Measurements from ENCODE around the gene AP3B1. TPM values are rescaled to one million over a fixed set of nuclear protein-coding genes. Genes with fewer than 3 reads are reported as not detected.

The AP3B1 gene
- total RNA-seq, 2 experiments from 2014 or later: 41.2 to 55.7 TPM

DNA sequence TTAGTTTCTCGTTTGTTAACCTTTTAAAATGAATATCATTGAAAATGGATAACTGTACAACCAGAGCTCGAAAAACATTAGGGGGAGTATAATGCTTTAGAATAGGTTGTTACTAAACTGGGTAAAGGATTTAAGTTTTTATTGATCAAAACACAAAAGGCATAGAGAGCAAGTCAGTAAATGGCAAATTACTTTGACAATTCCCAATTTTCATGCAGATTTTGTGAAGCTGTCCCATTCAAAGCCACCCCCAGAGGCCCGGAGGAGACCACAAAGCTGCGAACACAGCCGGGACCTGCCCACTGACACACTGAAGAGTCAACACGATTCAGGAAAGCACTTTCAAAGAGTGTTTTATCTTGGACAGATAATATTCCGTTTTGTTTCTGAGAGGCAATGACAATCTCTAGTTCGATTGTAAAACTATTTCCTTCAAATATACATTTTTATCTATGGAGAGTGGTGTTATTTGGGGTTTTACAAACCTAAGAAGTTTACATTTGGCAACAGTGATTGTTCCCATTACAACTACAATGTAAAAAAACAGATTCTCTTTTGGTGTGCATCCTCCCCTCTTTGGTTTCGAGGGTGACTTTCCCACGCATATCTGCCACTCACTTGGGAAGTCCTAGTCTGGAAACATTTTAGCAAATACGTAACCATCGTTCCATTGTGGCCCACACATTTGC lies 335.7 kb downstream of the AP3B1 start:
- Mint-ChIP-seq H3K4me1 (peaks cover 18% of the 10 kb centered on the region), H3K27ac (no peak overlapping the region), H3K27me3 (peaks cover 26% of the 10 kb centered on the region), H3K9me3 (ENCODE audit: low read depth) (no peaks in the 10 kb centered on the region), H3K4me3 (no peak overlapping the region), H3K36me3 (ENCODE audit: low read depth) (no peaks in the 10 kb centered on the region)
- POLR2A ChIA-PET: no interaction called here
- DNase-seq (no peak), ATAC-seq (no peak)
- intact Hi-C loops (cut with DNase I, micrococcal nuclease): loop anchor here in 1 of 2 experiments (5.0 kb wide), 1 partner anchor 321 kb away; the partner anchor contains the start of gene OTP
- CTCF ChIA-PET: no interaction called here

DNA sequence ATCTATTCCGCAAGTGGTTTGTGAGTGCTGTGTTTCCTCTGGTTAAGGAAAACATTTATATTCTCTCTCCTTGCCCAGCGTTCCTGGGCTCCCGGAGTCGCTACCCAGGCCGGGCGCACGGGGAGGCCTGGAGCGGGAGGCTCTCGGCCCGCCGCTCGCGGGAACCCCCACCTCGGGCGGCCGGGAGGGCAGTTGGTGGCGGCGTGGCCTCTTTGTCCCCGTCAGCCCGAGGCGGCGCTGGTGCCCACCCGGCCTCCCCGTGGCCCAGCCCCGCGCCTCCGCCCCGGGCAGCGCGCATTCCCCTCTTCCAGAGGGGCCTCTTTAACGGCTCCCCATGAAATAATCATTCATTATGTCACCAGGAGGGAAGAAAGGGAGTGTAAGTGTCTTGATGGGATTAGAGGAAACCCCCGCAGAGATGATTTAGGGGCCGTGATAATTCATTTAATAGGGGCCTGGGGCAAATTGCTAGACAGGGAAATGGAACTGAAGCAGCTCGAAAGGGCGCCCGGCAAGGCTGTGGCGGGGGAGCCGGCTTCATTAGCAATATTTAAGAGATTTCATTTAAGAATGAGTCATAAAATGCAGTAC lies 336.5 kb downstream of the AP3B1 start:
- POLR2A ChIA-PET: no interaction called here
- ATAC-seq (no peak), DNase-seq (no peak)
- H3K27ac Mint-ChIP-seq: no peak overlapping the region
- CTCF ChIA-PET: no interaction called here
- peaks cover 26% of the 10 kb centered on the region for H3K27me3 Mint-ChIP-seq
- no peak overlapping the region for H3K4me3 Mint-ChIP-seq
- H3K4me1 Mint-ChIP-seq: peaks cover 18% of the 10 kb centered on the region
- no peaks in the 10 kb centered on the region for H3K9me3 Mint-ChIP-seq (ENCODE audit: low read depth)
- no peaks in the 10 kb centered on the region for H3K36me3 Mint-ChIP-seq (ENCODE audit: low read depth)
- intact Hi-C loops (cut with DNase I, micrococcal nuclease): loop anchor here in 1 of 2 experiments (5.0 kb wide), 1 partner anchor 321 kb away; the partner anchor contains the start of gene OTP

DNA sequence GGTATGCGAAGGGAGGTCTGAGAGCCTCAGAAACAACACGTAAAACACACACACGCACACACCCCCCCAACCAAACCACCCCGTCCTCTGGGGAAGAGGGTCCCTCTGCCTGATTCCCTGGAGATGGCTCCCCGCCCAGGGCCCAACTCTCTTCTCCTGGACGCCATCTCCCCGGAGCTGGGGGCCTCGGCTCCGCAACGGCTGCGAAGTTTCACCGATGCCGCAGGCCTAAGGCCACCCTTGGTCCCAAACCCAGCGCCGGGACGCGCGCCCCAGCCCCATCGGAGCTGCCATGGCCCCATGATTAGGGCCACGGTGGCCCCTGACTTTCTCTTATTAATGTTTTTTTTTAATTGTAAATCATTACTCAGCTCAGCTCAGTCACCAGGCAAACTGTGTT lies 337.0 kb downstream of the AP3B1 start:
- peaks cover 18% of the 10 kb centered on the region for H3K4me1 Mint-ChIP-seq
- ATAC-seq: no peak
- DNase-seq: no peak
- no peak overlapping the region for H3K27ac Mint-ChIP-seq
- peaks cover 23% of the 10 kb centered on the region for H3K27me3 Mint-ChIP-seq
- CTCF ChIA-PET: no interaction called here
- no peaks in the 10 kb centered on the region for H3K36me3 Mint-ChIP-seq (ENCODE audit: low read depth)
- intact Hi-C loops (cut with DNase I, micrococcal nuclease): loop anchor here in 1 of 2 experiments (5.0 kb wide), 1 partner anchor 320 kb away; the partner anchor contains the start of gene OTP
- no peaks in the 10 kb centered on the region for H3K9me3 Mint-ChIP-seq (ENCODE audit: low read depth)
- no peak overlapping the region for H3K4me3 Mint-ChIP-seq
- POLR2A ChIA-PET: no interaction called here

DNA sequence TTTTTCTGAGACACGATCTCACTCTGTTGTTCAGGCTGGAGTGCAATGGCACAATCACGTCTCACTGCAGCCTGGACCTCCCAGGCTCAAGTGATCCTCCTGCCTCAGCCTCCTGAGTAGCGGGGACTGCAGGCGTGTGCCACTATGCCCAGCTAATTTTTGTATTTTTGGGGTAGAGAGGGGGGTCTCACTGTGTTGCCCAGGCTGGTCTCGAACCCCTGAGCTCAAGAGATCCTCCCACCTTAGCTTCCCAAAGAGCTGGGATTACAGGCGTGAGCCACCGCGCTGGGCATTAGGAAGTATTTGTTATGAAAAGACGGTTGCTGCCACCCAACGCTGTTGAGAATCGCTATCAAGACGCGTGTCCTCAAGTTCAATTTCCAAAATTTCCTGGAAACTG lies 337.4 kb downstream of the AP3B1 start:
- no peak for DNase-seq
- intact Hi-C loops (cut with DNase I, micrococcal nuclease): loop anchor here in 1 of 2 experiments (5.0 kb wide), 1 partner anchor 320 kb away; the partner anchor contains the start of gene OTP
- no peaks in the 10 kb centered on the region for H3K9me3 Mint-ChIP-seq (ENCODE audit: low read depth)
- no peak overlapping the region for H3K27ac Mint-ChIP-seq
- ChIA-PET CTCF (no interaction called here), POLR2A (no interaction called here)
- no peaks in the 10 kb centered on the region for H3K36me3 Mint-ChIP-seq (ENCODE audit: low read depth)
- peaks cover 18% of the 10 kb centered on the region for H3K4me1 Mint-ChIP-seq
- ATAC-seq: no peak
- H3K27me3 Mint-ChIP-seq: peaks cover 21% of the 10 kb centered on the region
- H3K4me3 Mint-ChIP-seq: no peak overlapping the region

DNA sequence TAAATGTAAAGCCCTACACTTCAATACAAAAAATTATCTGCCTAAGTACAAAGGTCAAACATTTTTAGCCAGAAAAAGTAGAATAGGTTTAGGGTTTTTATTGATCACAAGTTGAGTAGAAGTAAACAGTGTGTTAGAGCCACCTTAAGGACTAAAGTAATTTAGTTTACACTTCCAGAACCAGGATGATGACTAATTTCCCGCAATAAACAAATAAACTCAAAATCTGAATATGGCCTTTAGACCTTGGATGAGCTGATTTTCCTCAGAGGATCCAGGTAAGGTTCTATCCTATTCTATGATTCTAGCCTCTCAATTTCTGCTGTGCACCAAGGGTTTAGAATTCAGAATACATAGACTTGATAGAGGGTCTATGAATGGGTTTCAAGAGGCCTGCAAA lies 338.9 kb downstream of the AP3B1 start:
- Mint-ChIP-seq H3K4me1 (peaks cover 18% of the 10 kb centered on the region), H3K36me3 (ENCODE audit: low read depth) (no peaks in the 10 kb centered on the region), H3K4me3 (no peak overlapping the region), H3K27me3 (peaks cover 21% of the 10 kb centered on the region), H3K9me3 (ENCODE audit: low read depth) (no peaks in the 10 kb centered on the region), H3K27ac (no peak overlapping the region)
- DNase-seq: no peak
- ATAC-seq: no peak
- POLR2A ChIA-PET: no interaction called here
- intact Hi-C loops (cut with DNase I, micrococcal nuclease): loop anchor here in 1 of 2 experiments (5.0 kb wide), 1 partner anchor 318 kb away; the partner anchor contains the start of gene OTP
- CTCF ChIA-PET: no interaction called here

DNA sequence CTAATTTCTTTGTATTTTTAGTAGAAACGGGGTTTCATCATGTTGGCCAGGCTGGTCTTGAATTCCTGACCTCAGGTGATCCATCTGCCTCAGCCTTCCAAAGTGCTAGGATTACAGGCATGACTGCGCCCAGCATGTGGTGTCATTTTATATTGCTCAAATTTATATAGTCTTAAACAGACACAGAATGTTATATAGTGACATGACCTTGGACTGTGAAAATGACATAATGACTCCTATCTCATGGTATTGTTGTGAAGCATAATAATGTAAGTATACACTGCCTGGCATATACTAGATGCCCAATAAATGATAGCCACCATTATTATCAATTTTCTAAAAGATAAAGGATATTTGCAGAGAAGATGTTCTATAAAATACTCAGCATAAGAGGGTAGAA lies 341.1 kb downstream of the AP3B1 start:
- ChIA-PET POLR2A (no interaction called here), CTCF (interaction anchor here (1.1 kb wide), 1 partner anchor 136 kb away, joined by 3 read pairs; no protein-coding TSS in a partner anchor)
- no peak overlapping the region for H3K27ac Mint-ChIP-seq
- intact Hi-C loops (cut with DNase I, micrococcal nuclease): no loop called here
- ATAC-seq (no peak), DNase-seq (no peak)
- peaks cover 3% of the 10 kb centered on the region for H3K4me1 Mint-ChIP-seq
- H3K9me3 Mint-ChIP-seq (ENCODE audit: low read depth): no peaks in the 10 kb centered on the region
- peaks cover 14% of the 10 kb centered on the region for H3K27me3 Mint-ChIP-seq
- H3K4me3 Mint-ChIP-seq: no peak overlapping the region
- H3K36me3 Mint-ChIP-seq (ENCODE audit: low read depth): no peaks in the 10 kb centered on the region

DNA sequence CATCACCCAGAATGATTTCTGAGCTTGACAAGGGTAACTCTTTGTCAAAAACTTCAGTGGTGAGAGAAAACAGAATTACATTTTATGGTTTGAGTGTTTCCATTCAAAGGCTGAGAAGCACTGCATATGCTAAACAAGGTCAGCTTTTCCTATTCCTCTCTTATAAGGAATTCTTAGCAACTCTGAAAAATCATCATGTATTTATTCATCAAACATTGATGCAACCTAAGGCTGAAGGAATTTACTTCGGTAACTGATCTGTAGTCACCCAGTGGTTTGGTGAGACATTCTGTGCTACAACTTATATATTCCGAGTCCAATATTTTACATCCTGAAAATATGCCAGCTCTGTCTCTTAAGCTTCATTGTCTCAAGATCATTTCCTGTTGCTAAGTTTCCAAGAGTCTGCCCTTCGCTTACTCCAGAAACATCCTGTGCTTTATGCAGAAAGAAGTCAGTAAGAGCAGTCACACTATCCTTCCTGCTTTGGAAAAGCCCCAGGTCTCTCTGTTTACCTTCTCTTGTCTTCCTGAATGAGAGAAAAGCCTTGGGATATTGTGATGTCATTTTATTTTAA lies 341.8 kb downstream of the AP3B1 start:
- Mint-ChIP-seq H3K27me3 (peaks cover 14% of the 10 kb centered on the region), H3K27ac (no peak overlapping the region), H3K36me3 (ENCODE audit: low read depth) (no peaks in the 10 kb centered on the region), H3K9me3 (ENCODE audit: low read depth) (no peaks in the 10 kb centered on the region), H3K4me1 (no peaks in the 10 kb centered on the region), H3K4me3 (no peak overlapping the region)
- intact Hi-C loops (cut with DNase I, micrococcal nuclease): no loop called here
- DNase-seq (no peak), ATAC-seq (no peak)
- CTCF ChIA-PET: interaction anchor here (0.5 to 1.1 kb wide), 3 partner anchors 9 to 1066 kb away, joined by 3 to 4 read pairs (median 3); no protein-coding TSS in a partner anchor
- POLR2A ChIA-PET: no interaction called here

Other genes with a start within 250 kb of the AP3B1 start
- gene SCAMP1, start 65.9 kb upstream of the AP3B1 start, total RNA-seq: 10 to 100 TPM; 15.5 to 24.1 TPM